Activated CD4-positive, alpha-beta T cell treated with anti-CD3 and anti-CD28 coated beads for 36 hours (primary cell): ENCODE measurements around the gene GAGE12G. TPM values are rescaled to one million over a fixed set of nuclear protein-coding genes. Genes with fewer than 3 reads are reported as not detected.

Experiments used
- ATAC-seq: fragments of 200-7000 bp; cut with Tn5 transposase; one replicate; pipeline ENCODE4 v1.10.0; 2021; ENCODE audit warnings: mild to moderate bottlenecking, moderate library complexity
- CTCF ChIA-PET: fragments of 350-600 bp; sonication (Branson Sonifier 250); formaldehyde crosslinking; loops from one replicate; lab custom pipeline; 2021; ENCODE audit warnings: antibody characterized with exemption; lab: Charles Lee
- POLR2A ChIA-PET: fragments of 350-600 bp; sonication (Branson Sonifier 250); formaldehyde crosslinking; loops from one replicate; lab custom pipeline; 2021; ENCODE audit warnings: antibody characterized with exemption, inconsistent platforms; lab: Charles Lee
- DNase-seq: peaks from one replicate; pipeline ENCODE4 v3.0.0-alpha.2; 2020
- H3K27ac Mint-ChIP-seq: one replicate; pipeline ENCODE4 v1.8.0; 2021; ENCODE audit warnings: mixed read lengths
- H3K27me3 Mint-ChIP-seq: one replicate; pipeline ENCODE4 v1.8.0; 2021; ENCODE audit warnings: mixed read lengths
- H3K36me3 Mint-ChIP-seq: one replicate; pipeline ENCODE4 v1.8.0; 2021; ENCODE audit warnings: low read depth, mixed read lengths
- H3K4me1 Mint-ChIP-seq: one replicate; pipeline ENCODE4 v1.8.0; 2021; ENCODE audit warnings: mixed read lengths
- H3K4me3 Mint-ChIP-seq: one replicate; pipeline ENCODE4 v1.8.0; 2021; ENCODE audit warnings: mild to moderate bottlenecking, moderate library complexity, mixed read lengths
- H3K9me3 Mint-ChIP-seq: one replicate; pipeline ENCODE4 v1.8.0; 2021; ENCODE audit warnings: low read depth, mixed read lengths
- intact Hi-C, 2 experiments: fragments of 100-400 bp; cut with DNase I in 1 of 2; cut with micrococcal nuclease in 1 of 2; formaldehyde crosslinking; loops; one replicate each; pipeline versions ENCODE4 v1.14.2 to v1.15.1; 2022 to 2024; cut with DNase I, micrococcal nuclease
- total RNA-seq, 2 experiments: library from RNA; stranded (reverse); gene quantifications; one replicate each; pipeline ENCODE4 v1.2.3, GENCODE V29; 2021

GAGE12G gene
- total RNA-seq, 2 experiments from 2014 or later = not detected

- Mint-ChIP-seq H3K27me3 (no peaks in the 10 kb centered on the region), H3K9me3 (no peaks in the 10 kb centered on the region), H3K4me3 (no peak overlapping the region), H3K36me3 (no peaks in the 10 kb centered on the region), H3K27ac (no peak overlapping the region), H3K4me1 (no peaks in the 10 kb centered on the region)
- DNase-seq (no peak), ATAC-seq (no peak)
- ChIA-PET CTCF (no interaction called here), POLR2A (no interaction called here)
- intact Hi-C loops = no loop called here
Measured at GRCh38 chrX:49610718-49611310, 40.6 kb downstream of the GAGE12G start.

DNA sequence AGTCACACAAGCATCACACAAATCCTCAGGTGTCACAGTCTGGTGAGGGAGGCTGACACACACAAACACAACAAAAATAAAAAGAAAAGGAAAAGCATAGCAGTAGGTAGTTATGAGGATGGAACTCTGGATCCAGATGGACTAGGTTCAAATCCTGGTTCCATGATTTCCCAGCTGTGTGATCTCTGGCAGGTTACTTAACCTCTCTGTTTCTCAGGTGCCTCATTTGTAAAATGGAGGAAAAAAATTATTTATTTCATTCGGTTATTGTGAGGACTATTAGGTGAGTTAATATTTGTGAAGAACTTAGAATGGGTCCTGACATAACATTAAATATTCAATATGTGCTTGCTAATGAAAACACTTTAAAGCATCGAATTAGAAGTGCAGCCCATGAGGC lies 48.4 kb downstream of the GAGE12G start:
- DNase-seq (no peak), ATAC-seq (no peak)
- Mint-ChIP-seq H3K9me3 (no peaks in the 10 kb centered on the region), H3K36me3 (no peaks in the 10 kb centered on the region), H3K4me3 (no peak overlapping the region), H3K4me1 (no peaks in the 10 kb centered on the region), H3K27ac (no peak overlapping the region), H3K27me3 (no peaks in the 10 kb centered on the region)
- intact Hi-C loops = no loop called here
- POLR2A ChIA-PET = no interaction called here
- CTCF ChIA-PET = no interaction called here

Other genes with a start within 250 kb of the GAGE12G start
- gene GAGE12J, start 248.4 kb upstream of the GAGE12G start, total RNA-seq = not detected
- not detected for gene GAGE13, start 238.8 kb upstream of the GAGE12G start, total RNA-seq
- gene GAGE12C, start 38.2 kb upstream of the GAGE12G start, total RNA-seq = not detected
- gene GAGE12D, start 28.7 kb upstream of the GAGE12G start, total RNA-seq = not detected
- gene GAGE12E, start 19.1 kb upstream of the GAGE12G start, total RNA-seq = not detected
- gene GAGE12F, start 9.6 kb upstream of the GAGE12G start, total RNA-seq = not detected
- not detected for gene GAGE12H, start 9.5 kb downstream of the GAGE12G start, total RNA-seq
- not detected for gene GAGE2A, start 19.1 kb downstream of the GAGE12G start, total RNA-seq
- not detected for gene GAGE1, start 28.6 kb downstream of the GAGE12G start, total RNA-seq
- not detected for gene PAGE1, start 125.6 kb downstream of the GAGE12G start, total RNA-seq